ENCODE results near the gene LRP8. TPM values are rescaled to one million over a fixed set of nuclear protein-coding genes. Genes with fewer than 3 reads are reported as not detected.

Gene LRP8
- total and polyA plus RNA-seq, 2 of the 13 experiments (the other 11 are each of a cell fraction or from before 2014, with no cell fraction given) = 17.3 to 17.4 TPM

DNA sequence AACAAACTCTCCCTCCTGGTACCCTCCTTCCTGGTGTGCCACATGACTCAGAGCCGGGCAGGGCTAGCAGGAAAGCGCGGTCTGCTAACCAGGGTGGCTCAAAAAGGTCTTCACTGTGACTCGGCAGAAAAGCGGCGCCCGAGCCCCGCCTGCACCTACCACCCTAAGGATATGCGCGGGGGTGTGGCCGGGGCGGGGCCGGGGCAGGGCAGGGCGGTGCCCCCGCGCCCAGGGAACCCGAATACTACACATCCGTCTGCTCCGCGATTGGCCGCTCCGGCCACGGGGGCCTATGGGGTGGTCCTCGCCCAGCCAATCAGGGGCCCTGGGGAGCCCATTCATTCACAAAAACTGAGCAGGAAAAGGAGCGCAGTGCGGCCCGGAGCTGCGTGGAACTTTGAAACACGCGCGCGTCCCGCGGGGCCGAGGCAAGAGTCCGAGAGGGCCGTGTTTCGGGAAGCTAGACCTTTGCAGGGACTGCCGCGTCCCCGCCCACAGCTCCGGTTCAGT lies 1.7 kb downstream of the LRP8 start (continued):
- TF ChIP-seq, protein P1, sequence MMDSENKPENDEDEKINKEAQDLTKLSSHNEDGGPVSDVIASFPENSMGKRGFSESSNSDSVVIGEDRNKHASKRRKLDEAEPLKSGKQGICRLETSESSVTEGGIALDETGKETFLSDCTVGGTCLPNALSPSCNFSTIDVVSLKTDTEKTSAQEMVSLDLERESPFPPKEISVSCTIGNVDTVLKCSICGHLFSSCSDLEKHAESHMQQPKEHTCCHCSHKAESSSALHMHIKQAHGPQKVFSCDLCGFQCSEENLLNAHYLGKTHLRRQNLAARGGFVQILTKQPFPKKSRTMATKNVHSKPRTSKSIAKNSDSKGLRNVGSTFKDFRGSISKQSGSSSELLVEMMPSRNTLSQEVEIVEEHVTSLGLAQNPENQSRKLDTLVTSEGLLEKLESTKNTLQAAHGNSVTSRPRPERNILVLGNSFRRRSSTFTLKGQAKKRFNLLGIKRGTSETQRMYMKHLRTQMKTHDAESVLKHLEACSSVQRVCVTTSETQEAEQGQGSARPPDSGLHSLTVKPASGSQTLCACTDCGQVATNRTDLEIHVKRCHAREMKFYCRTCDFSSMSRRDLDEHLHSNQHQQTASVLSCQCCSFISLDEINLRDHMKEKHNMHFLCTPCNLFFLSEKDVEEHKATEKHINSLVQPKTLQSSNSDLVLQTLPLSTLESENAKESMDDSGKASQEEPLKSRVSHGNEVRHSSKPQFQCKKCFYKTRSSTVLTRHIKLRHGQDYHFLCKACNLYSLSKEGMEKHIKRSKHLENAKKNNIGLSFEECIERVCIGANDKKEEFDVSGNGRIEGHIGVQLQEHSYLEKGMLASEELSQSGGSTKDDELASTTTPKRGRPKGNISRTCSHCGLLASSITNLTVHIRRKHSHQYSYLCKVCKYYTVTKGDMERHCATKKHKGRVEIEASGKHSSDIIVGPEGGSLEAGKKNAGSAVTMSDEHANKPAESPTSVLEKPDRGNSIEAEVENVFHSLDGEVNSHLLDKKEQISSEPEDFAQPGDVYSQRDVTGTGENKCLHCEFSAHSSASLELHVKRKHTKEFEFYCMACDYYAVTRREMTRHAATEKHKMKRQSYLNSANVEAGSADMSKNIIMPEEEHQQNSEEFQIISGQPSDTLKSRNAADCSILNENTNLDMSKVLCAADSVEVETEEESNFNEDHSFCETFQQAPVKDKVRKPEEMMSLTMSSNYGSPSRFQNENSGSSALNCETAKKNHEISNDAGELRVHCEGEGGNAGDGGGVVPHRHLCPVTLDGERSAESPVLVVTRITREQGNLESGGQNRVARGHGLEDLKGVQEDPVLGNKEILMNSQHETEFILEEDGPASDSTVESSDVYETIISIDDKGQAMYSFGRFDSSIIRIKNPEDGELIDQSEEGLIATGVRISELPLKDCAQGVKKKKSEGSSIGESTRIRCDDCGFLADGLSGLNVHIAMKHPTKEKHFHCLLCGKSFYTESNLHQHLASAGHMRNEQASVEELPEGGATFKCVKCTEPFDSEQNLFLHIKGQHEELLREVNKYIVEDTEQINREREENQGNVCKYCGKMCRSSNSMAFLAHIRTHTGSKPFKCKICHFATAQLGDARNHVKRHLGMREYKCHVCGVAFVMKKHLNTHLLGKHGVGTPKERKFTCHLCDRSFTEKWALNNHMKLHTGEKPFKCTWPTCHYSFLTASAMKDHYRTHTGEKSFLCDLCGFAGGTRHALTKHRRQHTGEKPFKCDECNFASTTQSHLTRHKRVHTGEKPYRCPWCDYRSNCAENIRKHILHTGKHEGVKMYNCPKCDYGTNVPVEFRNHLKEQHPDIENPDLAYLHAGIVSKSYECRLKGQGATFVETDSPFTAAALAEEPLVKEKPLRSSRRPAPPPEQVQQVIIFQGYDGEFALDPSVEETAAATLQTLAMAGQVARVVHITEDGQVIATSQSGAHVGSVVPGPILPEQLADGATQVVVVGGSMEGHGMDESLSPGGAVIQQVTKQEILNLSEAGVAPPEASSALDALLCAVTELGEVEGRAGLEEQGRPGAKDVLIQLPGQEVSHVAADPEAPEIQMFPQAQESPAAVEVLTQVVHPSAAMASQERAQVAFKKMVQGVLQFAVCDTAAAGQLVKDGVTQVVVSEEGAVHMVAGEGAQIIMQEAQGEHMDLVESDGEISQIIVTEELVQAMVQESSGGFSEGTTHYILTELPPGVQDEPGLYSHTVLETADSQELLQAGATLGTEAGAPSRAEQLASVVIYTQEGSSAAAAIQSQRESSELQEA (CRISPR knock-in tag; IDR thresholded peaks at IDR 0.05; ENCODE audit: not compliant biosample characterization) = peak; percentile 81
- peak; percentile 97 for TF ChIP-seq NFYB (CRISPR knock-in tag; IDR thresholded peaks at IDR 0.05)
- TF ChIP-seq, protein P2, sequence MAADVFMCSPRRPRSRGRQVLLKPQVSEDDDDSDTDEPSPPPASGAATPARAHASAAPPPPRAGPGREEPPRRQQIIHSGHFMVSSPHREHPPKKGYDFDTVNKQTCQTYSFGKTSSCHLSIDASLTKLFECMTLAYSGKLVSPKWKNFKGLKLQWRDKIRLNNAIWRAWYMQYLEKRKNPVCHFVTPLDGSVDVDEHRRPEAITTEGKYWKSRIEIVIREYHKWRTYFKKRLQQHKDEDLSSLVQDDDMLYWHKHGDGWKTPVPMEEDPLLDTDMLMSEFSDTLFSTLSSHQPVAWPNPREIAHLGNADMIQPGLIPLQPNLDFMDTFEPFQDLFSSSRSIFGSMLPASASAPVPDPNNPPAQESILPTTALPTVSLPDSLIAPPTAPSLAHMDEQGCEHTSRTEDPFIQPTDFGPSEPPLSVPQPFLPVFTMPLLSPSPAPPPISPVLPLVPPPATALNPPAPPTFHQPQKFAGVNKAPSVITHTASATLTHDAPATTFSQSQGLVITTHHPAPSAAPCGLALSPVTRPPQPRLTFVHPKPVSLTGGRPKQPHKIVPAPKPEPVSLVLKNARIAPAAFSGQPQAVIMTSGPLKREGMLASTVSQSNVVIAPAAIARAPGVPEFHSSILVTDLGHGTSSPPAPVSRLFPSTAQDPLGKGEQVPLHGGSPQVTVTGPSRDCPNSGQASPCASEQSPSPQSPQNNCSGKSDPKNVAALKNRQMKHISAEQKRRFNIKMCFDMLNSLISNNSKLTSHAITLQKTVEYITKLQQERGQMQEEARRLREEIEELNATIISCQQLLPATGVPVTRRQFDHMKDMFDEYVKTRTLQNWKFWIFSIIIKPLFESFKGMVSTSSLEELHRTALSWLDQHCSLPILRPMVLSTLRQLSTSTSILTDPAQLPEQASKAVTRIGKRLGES (CRISPR knock-in tag; IDR thresholded peaks at IDR 0.05; ENCODE audit: borderline replicate concordance) = no peak; the same call in 1 of the 2 replicates
- TF ChIP-seq ZNF329 (CRISPR knock-in tag; IDR thresholded peaks at IDR 0.05; ENCODE audit: low read depth) = no peak
- TF ChIP-seq SP4 (CRISPR knock-in tag; IDR thresholded peaks at IDR 0.05) = peak; percentile 72; the same call in 1 of the 2 replicates
- no peak for TF ChIP-seq ZNF549 (CRISPR knock-in tag; IDR thresholded peaks at IDR 0.05)
- TF ChIP-seq MEF2D (CRISPR knock-in tag; IDR thresholded peaks at IDR 0.05) = peak; percentile 3; the same call in 1 of the 2 replicates
- no peak for TF ChIP-seq ZNF780A (CRISPR knock-in tag; IDR thresholded peaks at IDR 0.05)
- no peak for TF ChIP-seq NR2F6 (IDR thresholded peaks at IDR 0.05)
- TF ChIP-seq NR2F6 (CRISPR knock-in tag; IDR thresholded peaks at IDR 0.05) = no peak
- peak; percentile 79; the same call in 1 of the 2 replicates for TF ChIP-seq ZNF296 (CRISPR knock-in tag; conservative IDR thresholded peaks at IDR 0.05)
- TF ChIP-seq FOXP1 (IDR thresholded peaks at IDR 0.05) = no peak
- TF ChIP-seq FOXP1 (CRISPR knock-in tag; IDR thresholded peaks at IDR 0.05) = no peak
- TF ChIP-seq, protein P3, sequence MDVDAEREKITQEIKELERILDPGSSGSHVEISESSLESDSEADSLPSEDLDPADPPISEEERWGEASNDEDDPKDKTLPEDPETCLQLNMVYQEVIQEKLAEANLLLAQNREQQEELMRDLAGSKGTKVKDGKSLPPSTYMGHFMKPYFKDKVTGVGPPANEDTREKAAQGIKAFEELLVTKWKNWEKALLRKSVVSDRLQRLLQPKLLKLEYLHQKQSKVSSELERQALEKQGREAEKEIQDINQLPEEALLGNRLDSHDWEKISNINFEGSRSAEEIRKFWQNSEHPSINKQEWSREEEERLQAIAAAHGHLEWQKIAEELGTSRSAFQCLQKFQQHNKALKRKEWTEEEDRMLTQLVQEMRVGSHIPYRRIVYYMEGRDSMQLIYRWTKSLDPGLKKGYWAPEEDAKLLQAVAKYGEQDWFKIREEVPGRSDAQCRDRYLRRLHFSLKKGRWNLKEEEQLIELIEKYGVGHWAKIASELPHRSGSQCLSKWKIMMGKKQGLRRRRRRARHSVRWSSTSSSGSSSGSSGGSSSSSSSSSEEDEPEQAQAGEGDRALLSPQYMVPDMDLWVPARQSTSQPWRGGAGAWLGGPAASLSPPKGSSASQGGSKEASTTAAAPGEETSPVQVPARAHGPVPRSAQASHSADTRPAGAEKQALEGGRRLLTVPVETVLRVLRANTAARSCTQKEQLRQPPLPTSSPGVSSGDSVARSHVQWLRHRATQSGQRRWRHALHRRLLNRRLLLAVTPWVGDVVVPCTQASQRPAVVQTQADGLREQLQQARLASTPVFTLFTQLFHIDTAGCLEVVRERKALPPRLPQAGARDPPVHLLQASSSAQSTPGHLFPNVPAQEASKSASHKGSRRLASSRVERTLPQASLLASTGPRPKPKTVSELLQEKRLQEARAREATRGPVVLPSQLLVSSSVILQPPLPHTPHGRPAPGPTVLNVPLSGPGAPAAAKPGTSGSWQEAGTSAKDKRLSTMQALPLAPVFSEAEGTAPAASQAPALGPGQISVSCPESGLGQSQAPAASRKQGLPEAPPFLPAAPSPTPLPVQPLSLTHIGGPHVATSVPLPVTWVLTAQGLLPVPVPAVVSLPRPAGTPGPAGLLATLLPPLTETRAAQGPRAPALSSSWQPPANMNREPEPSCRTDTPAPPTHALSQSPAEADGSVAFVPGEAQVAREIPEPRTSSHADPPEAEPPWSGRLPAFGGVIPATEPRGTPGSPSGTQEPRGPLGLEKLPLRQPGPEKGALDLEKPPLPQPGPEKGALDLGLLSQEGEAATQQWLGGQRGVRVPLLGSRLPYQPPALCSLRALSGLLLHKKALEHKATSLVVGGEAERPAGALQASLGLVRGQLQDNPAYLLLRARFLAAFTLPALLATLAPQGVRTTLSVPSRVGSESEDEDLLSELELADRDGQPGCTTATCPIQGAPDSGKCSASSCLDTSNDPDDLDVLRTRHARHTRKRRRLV (CRISPR knock-in tag; IDR thresholded peaks at IDR 0.05) = 0 out of 2 replicates have a peak, but pooled peaks have one; percentile 46
- TF ChIP-seq RFXANK (CRISPR knock-in tag; IDR thresholded peaks at IDR 0.05) = 0 out of 2 replicates have a peak, but pooled peaks have one; percentile 19
- no peak for TF ChIP-seq RFX1 (IDR thresholded peaks at IDR 0.05)
